ENCODE measurements around the gene MAJIN.

GRCh38 chr11:64963072-64963631, 8.8 kb downstream of the MAJIN start:
- TF ChIP-seq ATF3 (IDR thresholded peaks at IDR 0.05; ENCODE audit: borderline replicate concordance, extremely low read depth, low read depth, low read length) (no peak), SREBF2 (IDR thresholded peaks at IDR 0.05; ENCODE audit: low read length) (no peak), NFYA (IDR thresholded peaks at IDR 0.05; ENCODE audit: borderline replicate concordance, low read depth, low read length) (no peak), EZH2 (IDR thresholded peaks at IDR 0.05; ENCODE audit: borderline replicate concordance, control insufficient read depth, low read depth, low read length) (no peak), CTCF (IDR thresholded peaks at IDR 0.05 in 2 of 3, conservative IDR thresholded peaks at IDR 0.05 in 1 of 3; ENCODE audit: control insufficient read depth in 2 of 3, extremely low read depth in 1 of 3, insufficient read depth in 1 of 3, low read depth in 3 of 3, low read length in 3 of 3) (no peak), IRF5 (IDR thresholded peaks at IDR 0.05; ENCODE audit: borderline replicate concordance) (no peak), POLR2AphosphoS5 (IDR thresholded peaks at IDR 0.05; ENCODE audit: low read length) (no peak), NKRF (conservative IDR thresholded peaks at IDR 0.05) (no peak)
